Activated CD4-positive, alpha-beta T cell treated with anti-CD3 and anti-CD28 coated beads, Interleukin-2, amount 10 ng/mL, durations not matched to agents 24 days and 14 days (primary cell): ENCODE results near the gene BLOC1S2. TPM values are rescaled to one million over a fixed set of nuclear protein-coding genes. Genes with fewer than 3 reads are reported as not detected.

Experiments used
- DNase-seq: peaks from one replicate; pipeline ENCODE4 v3.0.0; 2022
- H3K27ac Mint-ChIP-seq: one replicate; pipeline ENCODE4 v1.8.0; 2022; ENCODE audit warnings: mild to moderate bottlenecking, mixed read lengths
- H3K27me3 Mint-ChIP-seq: one replicate; pipeline ENCODE4 v1.8.0; 2022; ENCODE audit warnings: mixed read lengths
- H3K36me3 Mint-ChIP-seq: one replicate; pipeline ENCODE4 v1.8.0; 2022; ENCODE audit warnings: low read depth, mild to moderate bottlenecking, mixed read lengths
- H3K4me1 Mint-ChIP-seq: one replicate; pipeline ENCODE4 v1.8.0; 2021; ENCODE audit warnings: mixed read lengths
- H3K4me3 Mint-ChIP-seq: one replicate; pipeline ENCODE4 v1.8.0; 2022; ENCODE audit warnings: mild to moderate bottlenecking, moderate library complexity, mixed read lengths
- H3K9me3 Mint-ChIP-seq: one replicate; pipeline ENCODE4 v1.8.0; 2021; ENCODE audit warnings: mixed read lengths
- intact Hi-C: fragments of 100-400 bp; cut with micrococcal nuclease; formaldehyde crosslinking; loops from one replicate; pipeline ENCODE4 v1.15.1; 2023
- total RNA-seq: library from RNA; stranded (reverse); gene quantifications from 2 replicates; pipeline ENCODE4 v1.2.3, GENCODE V29; 2022

BLOC1S2 gene
- total RNA-seq, 1 donor from 2014 or later = 62.0 TPM

DNA sequence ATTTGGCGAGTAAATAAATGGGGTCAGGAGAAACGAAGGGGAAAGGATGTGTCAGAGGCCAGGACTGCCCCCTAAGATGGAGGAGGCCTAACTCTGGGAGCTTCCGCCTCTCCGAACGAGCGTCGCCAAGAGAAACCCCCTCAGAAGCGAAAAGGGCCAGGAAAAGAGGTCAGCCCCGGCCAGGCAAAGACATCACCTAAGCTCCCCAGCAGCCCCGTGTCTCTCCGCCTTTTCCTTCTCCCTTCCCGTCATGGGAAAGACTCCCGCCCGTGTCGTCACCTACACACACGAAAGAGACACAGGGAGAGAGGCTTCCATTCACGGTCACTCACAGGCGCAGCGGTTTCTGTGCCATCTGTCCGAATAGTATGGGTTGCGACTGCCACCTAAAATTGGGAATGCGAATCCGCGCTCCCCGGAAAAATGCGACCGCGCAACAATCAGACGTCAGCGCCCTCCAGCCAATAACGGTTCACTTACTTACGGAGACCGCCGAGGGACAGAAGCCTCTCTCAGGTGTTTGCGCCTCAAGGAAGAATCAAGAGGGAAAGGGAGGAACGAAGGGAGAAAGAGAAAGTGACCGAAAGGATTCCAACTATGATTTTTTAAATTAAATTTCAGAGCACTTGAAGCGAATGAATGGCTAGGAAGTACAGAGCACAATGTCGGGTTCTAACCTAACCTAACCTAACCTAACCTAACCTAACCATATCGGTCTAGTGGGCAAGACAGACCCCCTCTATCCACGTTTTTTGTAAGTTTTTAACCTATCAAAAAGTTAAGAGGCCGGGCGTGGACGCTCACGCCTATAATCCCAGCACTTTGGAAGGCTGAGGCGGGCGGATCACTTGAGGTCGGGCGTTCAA is 19.0 kb downstream of the BLOC1S2 start, which contains the start of gene CWF19L1:
TSS of gene CWF19L1 (minus strand) at position 400 of the 866 bp plus-strand sequence. CDS start at position 355, 45 bp downstream.
- Mint-ChIP-seq H3K9me3 (no peaks in the 10 kb centered on the region), H3K36me3 (peaks cover 10% of the 10 kb centered on the region), H3K4me1 (peaks cover 15% of the 10 kb centered on the region), H3K27ac (peak within 1 kb of the TSS; percentile 98), H3K27me3 (no peaks in the 10 kb centered on the region), H3K4me3 (peak within 1 kb of the TSS; percentile 99)
- DNase-seq = peak; percentile 94
- intact Hi-C loops = loop anchor here (2.0 kb wide), 3 partner anchors 19 to 105 kb away; partner anchors contain the start of genes BLOC1S2 and CHUK

DNA sequence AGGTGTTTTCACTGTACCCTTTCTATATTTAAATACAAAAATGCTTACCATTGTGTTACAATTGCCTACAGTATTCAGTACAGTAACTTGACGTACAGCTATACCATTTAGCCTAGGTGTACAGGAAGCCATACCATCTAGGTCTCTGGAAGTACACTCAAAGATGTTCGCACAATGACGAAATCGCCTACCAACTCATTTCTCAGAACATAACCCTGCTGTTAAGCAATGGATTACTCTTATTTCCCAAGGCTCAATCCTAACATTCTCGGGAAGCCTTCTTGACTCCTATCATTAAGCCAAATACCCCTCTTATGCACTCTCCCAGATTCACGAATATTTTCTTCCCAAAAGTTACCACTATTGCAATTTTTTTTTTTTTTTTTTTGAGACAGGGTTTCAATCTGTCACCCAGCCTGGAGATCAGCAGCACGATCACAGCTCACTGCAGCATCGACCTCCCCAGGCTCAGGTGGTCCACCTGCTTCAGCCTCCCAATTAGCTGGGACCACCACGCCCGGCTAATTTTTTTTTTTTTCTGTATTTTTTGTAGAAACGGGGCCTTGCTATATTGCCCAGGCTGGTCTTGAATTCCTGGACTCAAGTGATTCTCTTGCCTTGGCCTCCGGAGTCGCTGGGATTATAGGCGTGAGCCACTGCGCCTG is 20.5 kb downstream of the BLOC1S2 start:
- Mint-ChIP-seq H3K4me1 (peaks cover 22% of the 10 kb centered on the region), H3K27me3 (no peaks in the 10 kb centered on the region), H3K36me3 (peaks cover 9% of the 10 kb centered on the region), H3K27ac (peak overlapping the region; percentile 60), H3K4me3 (peak overlapping the region; percentile 99), H3K9me3 (no peaks in the 10 kb centered on the region)
- no peak for DNase-seq
- intact Hi-C loops = loop anchor here (2.0 kb wide), 3 partner anchors 21 to 107 kb away; partner anchors contain the start of genes BLOC1S2 and CHUK

DNA sequence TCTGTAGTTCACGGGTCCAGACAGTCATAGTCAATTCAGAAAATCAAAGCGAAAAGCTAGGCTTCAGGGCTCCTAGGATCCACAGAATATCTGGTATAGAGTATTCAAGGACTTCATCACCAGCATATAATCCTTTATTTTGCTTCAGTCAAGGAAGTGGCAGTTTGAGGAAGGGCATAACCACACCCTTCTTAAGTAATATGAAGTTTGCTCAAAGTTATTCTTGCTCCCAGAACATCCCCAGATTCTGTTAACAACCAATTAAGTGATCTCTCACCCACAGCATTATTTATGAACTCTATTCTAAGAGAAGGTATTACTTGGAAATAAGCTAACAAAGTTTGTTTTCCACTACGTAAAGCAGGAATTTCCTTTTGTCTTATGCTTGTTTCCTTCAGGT is 32.3 kb downstream of the BLOC1S2 start:
- DNase-seq = no peak
- no peaks in the 10 kb centered on the region for H3K27me3 Mint-ChIP-seq
- no peaks in the 10 kb centered on the region for H3K9me3 Mint-ChIP-seq
- H3K4me1 Mint-ChIP-seq = peaks cover 2% of the 10 kb centered on the region
- intact Hi-C loops = no loop called here
- no peak overlapping the region for H3K4me3 Mint-ChIP-seq
- peaks cover 52% of the 10 kb centered on the region for H3K36me3 Mint-ChIP-seq
- no peak overlapping the region for H3K27ac Mint-ChIP-seq

- no peak for DNase-seq
- Mint-ChIP-seq H3K4me3 (no peak overlapping the region), H3K27ac (no peak overlapping the region), H3K27me3 (no peaks in the 10 kb centered on the region), H3K4me1 (peaks cover 2% of the 10 kb centered on the region), H3K36me3 (peaks cover 52% of the 10 kb centered on the region), H3K9me3 (no peaks in the 10 kb centered on the region)
- intact Hi-C loops = no loop called here
These were observed 33.4 kb downstream of the BLOC1S2 start for GRCh38 chr10:100253041-100253440.

DNA sequence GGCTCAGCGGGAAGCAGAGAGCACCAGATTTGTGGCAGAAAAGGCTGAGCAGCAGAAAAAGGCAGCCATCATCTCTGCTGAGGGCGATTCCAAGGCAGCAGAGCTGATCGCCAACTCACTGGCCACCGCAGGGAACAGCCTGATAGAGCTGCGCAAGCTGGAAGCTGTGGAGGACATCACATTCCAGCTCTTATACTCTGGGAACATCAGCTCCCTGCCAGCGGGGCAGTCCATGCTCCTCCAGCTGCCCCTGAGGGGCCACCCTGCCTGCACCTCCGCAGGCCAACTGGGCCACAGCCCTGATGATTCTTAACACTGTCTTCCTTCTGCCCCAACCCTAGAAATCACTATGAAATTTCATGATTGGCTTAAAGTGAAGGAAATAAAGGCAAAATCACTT is 37.7 kb downstream of the BLOC1S2 start:
- Mint-ChIP-seq H3K36me3 (peaks cover 46% of the 10 kb centered on the region), H3K4me3 (no peak overlapping the region), H3K27me3 (no peaks in the 10 kb centered on the region), H3K4me1 (no peaks in the 10 kb centered on the region), H3K9me3 (no peaks in the 10 kb centered on the region), H3K27ac (no peak overlapping the region)
- DNase-seq = no peak
- intact Hi-C loops = no loop called here

DNA sequence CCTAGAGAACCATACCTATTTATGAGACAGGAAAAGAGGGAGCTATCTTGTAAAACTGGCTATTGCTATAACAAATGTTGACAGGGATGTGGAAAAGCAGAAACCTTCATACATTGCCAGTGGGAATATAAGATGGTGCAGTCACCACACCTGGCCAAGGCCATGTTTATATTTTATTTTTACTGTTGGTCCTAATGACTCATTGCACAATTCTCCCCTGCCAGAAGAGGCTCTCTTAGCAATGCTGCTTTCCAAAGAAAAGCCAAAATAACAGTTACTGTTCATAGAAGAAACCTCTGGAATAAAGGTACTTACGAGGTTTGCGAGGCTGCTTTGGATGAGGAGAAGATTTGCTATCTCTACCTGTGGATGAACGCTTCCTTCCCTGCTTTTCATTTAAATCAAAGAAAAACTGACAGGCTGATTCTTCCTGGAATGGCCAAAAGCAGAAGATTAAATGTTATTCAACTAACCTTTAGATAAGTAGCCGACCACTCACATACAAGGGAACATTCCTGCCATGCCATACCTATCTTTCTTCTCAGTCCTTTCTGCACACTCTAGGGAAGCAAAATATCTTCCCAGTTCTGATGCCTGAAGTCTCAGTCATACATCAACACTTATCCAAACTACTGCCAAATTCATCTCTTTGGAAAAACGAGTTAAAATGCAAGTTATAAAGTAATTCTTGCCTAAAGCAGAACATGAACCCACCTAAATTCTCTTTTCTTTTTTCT is 40.8 kb downstream of the BLOC1S2 start:
- no peaks in the 10 kb centered on the region for H3K27me3 Mint-ChIP-seq
- H3K4me1 Mint-ChIP-seq = peaks cover under 1% of the 10 kb centered on the region
- no peak overlapping the region for H3K4me3 Mint-ChIP-seq
- no peaks in the 10 kb centered on the region for H3K9me3 Mint-ChIP-seq
- peaks cover 56% of the 10 kb centered on the region for H3K36me3 Mint-ChIP-seq
- no peak for DNase-seq
- intact Hi-C loops = no loop called here
- H3K27ac Mint-ChIP-seq = no peak overlapping the region

DNA sequence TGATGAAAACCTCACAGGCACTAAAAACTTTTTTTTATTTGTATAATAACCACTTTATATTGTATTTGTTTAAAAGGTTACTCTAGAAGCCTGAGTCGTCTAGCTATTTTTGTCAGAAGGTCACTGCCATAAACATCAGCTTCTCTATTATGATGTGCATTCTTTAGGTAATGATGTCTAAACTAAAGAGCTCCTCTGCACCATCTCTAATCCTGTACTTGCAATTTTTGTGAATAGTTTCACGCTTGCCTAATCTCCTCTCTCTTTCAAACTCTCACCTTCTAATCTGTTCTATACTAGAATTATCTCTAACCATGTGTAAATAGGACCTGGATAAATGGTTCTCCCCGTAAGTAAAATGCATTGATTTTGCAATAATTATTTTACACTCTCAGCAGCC is 46.6 kb downstream of the BLOC1S2 start:
- peaks cover 49% of the 10 kb centered on the region for H3K36me3 Mint-ChIP-seq
- no peaks in the 10 kb centered on the region for H3K27me3 Mint-ChIP-seq
- no peak overlapping the region for H3K27ac Mint-ChIP-seq
- H3K9me3 Mint-ChIP-seq = no peaks in the 10 kb centered on the region
- H3K4me3 Mint-ChIP-seq = no peak overlapping the region
- H3K4me1 Mint-ChIP-seq = peaks cover 4% of the 10 kb centered on the region
- intact Hi-C loops = no loop called here
- no peak for DNase-seq

DNA sequence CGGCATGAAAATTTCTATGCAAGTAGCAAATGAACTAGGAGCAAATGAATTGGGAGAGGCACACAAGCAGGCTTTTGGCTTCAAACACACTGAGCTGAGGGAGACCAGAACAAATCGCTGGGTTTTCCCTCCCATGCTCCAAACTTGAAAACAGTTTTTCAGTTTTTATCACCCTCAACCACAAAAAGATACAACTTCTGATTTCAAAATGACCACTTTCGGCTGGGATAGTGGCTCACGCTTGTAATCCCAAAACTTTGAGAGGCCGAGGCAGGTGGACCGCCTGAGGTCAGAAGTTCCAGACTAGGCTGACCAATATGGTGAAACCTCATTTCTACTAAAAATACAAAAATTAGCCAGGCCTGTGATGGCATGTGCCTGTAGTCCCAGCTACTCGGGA is 48.1 kb downstream of the BLOC1S2 start:
- H3K4me3 Mint-ChIP-seq = no peak overlapping the region
- H3K27me3 Mint-ChIP-seq = no peaks in the 10 kb centered on the region
- no peak for DNase-seq
- H3K36me3 Mint-ChIP-seq = peaks cover 55% of the 10 kb centered on the region
- peaks cover 4% of the 10 kb centered on the region for H3K4me1 Mint-ChIP-seq
- intact Hi-C loops = no loop called here
- no peak overlapping the region for H3K27ac Mint-ChIP-seq
- no peaks in the 10 kb centered on the region for H3K9me3 Mint-ChIP-seq

- Mint-ChIP-seq H3K4me1 (peaks cover 20% of the 10 kb centered on the region), H3K27ac (no peak overlapping the region), H3K9me3 (no peaks in the 10 kb centered on the region), H3K4me3 (no peak overlapping the region), H3K36me3 (peaks cover 47% of the 10 kb centered on the region), H3K27me3 (no peaks in the 10 kb centered on the region)
- no peak for DNase-seq
- intact Hi-C loops = no loop called here
These were observed 54.4 kb downstream of the BLOC1S2 start for GRCh38 chr10:100232101-100232500.

DNA sequence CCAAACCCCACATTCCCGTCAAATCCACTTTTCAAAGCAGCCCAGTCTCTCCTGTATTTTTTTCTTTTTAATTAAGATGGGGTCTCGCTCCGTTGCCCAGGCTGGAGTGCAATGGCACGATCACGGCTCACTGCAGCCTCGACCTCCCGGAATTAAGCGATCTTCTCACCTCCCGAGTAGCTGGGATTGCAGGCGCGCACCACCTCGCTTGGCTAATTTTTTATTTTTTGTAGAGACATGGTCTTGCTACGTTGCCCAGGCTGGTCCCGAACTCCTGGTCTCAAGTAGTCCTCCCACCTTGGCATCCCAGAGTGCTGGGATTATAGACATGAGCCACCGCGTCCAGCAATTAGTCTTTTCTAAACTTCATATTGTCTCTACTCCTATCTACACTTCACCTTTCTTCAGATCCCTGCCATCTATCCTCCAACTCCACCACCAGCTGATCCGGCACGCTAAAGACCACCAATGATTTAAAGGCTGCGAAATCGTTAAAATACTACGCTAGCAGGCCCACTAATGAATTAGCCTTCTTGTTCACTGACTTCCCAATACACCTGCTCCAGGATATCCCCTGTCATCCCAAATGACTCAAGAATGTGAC is 56.6 kb downstream of the BLOC1S2 start:
- Mint-ChIP-seq H3K27ac (peak overlapping the region; percentile 81), H3K36me3 (peaks cover 47% of the 10 kb centered on the region), H3K4me1 (peaks cover 27% of the 10 kb centered on the region), H3K27me3 (no peaks in the 10 kb centered on the region), H3K4me3 (peak overlapping the region; percentile 86), H3K9me3 (no peaks in the 10 kb centered on the region)
- intact Hi-C loops = loop anchor here (2.0 kb wide), 3 partner anchors 37 to 55 kb away; partner anchors contain the start of genes CWF19L1 and ERLIN1
- DNase-seq = no peak

GRCh38 chr10:100223879-100224278 is 62.6 kb downstream of the BLOC1S2 start:
- H3K27ac Mint-ChIP-seq = no peak overlapping the region
- H3K4me3 Mint-ChIP-seq = no peak overlapping the region
- intact Hi-C loops = no loop called here
- DNase-seq = no peak
- H3K9me3 Mint-ChIP-seq = no peaks in the 10 kb centered on the region
- H3K4me1 Mint-ChIP-seq = peaks cover 18% of the 10 kb centered on the region
- no peaks in the 10 kb centered on the region for H3K27me3 Mint-ChIP-seq
- peaks cover 42% of the 10 kb centered on the region for H3K36me3 Mint-ChIP-seq
